ENCODE results near the gene PROSER2.

The PROSER2 gene

DNA sequence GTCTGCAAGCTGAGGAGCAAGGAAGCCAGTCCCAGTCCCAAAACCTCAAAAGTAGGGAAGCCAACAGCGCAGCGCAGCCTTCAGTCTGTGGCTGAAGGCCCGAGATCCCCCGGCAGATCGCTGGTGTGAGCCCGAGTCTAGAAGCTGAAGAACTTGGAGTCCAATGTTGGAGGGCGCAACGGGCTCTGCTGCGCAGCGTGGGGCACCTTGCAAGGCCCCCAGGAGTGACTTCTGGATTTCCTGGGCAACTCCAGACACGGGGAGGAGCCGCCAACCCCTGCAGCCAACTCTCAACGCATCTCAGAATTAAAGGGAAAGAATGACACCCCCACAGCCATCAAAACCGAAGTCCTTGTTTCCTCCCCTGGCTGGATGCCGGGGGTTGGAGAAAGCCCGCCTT is 18.8 kb upstream of the PROSER2 start:
- DNase-seq: no peak

DNA sequence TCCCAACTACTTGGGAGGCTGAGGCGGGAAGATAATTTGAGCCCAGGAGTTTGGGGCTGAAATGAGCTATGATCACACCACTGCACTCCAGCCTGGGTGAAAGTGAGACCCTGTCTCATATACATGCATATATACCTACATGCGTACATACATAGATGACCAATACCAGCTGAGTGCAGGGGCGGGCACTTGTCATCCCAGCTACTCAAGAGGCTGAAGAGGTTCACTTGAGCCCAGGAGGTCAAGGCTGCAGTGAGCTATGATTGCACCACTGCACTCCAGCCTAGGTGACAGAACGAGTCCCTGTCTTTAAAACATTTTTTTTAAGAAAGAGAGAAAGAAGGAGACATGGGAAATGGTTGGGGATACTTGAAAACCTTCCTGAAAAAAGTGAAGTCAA is 17.4 kb upstream of the PROSER2 start:
- DNase-seq: no peak

DNA sequence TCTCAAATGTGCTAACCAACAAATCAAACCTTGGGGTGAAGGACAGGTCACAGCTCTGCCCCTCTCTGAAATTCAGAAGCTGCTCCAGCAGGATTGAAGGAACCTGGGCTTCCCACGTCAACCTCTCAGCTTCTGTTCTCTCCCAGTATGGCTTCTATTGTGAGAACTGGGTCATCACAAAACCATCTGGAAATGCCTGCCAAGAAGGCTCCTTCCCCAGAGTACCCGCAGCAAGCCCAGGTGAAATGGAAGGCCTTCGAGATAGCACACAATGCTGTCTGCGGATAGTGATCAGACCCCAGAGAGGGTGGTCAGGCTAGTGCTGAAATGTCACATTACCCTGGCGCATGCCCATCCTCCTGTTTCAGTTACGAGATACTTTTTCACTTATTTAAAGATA is 16.4 kb upstream of the PROSER2 start:
- no peak for DNase-seq

DNA sequence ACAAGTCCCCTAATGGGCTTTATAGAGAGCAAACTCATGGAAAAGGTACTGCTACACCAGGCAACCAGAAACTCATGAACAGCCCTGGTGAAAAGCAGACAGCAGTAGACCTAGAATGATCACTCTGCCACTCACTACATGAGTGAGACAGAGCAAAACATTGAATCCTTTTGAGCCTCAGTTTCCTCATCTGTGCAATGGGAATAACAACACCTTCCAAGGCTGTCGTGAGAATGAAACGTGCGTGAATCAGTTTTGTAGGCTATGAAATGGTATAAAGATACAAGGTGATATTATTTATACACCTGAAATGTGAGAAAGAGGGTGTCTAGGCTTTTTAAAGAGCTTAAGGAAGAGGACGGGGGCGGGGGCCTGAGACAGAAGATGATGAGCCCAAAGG is 14.3 kb upstream of the PROSER2 start:
- DNase-seq: no peak

DNA sequence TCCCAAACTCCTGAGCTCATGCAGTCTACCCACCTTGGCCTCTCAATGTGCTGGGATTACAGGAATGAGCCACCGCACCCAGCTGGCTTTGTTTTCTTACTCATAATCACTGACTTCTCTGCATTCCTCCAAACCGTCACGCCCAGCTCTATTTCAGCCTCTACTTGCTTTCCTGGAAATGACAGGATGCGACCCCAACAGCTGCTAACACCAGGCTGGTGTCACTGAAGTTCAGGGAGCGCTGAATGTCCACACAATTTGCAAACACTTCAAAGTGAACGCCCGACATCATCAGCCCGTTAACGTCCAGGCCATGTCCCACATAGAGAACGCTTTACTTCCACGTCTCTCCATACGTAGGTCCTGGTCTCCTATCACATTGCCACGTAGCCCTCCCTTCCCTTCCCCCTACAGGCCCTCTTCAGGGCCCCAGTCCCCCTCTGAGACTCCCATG is 12.8 kb upstream of the PROSER2 start:
- no peak for DNase-seq

DNA sequence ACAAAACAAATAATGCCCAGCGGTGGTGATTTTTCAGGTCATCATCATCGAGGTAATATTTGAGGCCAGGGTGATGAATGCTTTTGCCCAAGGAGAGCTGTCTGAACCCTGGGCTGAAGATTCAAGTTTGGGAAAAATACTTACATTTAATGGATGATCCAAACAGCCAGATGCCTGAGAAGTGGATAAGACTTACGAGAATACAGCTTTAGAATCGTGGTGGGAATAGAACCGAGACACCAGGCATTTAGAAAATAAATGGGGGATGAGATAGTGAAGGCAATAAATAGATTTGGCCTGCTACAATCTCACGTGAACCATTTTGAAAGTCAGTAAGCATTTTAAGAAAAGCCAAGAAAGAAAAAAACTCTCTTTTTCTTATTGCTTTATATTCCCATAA is 12.2 kb upstream of the PROSER2 start:
- DNase-seq: no peak

DNA sequence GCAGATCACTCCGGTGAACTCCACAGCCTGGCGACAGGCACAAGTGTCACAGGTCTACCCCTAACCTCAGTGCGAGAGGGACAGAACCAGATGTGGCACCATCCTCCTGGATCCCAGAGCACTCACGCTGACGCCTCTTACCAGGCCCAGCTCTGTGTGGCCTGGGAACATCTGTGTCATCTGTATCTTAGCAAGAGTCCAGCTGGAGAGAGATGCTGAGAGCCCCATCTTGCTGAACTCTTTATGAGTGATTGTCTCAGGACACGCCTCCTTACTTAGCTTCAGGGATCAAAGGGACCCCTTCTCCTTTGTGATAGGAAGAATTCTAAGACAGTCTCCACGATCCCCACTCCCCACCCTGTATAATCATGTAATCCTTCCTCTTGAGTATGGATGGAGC is 10.0 kb upstream of the PROSER2 start:
- no peak for DNase-seq

DNA sequence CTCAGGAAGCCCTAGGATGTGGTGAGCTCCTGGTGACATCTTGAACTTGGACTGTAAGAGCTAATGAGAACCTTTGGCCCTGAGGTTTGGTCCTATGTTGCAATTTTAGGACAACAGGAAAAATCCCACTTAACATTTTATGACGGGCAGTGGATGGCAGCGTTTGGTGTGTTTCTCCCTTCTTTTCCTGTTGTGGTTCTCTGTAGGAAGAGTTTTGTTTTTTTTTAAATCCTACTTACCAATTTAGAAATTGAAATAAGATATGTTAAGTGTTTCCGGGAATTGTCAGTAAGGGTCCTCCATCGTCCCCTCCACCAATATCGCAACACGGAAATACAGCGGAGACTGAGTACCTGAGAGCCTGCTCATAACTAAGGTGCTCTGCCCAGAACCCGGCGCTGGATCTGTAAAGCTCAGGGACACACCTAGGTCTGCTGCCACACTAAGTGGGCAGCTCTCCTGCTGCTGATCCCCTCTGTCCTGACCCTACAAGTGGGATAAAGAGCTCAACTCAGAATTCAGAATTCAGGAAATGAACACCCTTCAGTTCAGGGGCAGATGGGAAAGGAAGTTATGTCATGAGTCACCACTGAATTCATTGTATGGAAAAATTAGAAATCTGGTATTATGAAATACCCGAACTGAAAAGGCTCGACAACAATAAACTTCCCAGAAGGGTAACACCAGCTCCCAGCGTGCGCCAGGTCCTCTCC is 9.1 kb upstream of the PROSER2 start:
- no peak for DNase-seq

DNA sequence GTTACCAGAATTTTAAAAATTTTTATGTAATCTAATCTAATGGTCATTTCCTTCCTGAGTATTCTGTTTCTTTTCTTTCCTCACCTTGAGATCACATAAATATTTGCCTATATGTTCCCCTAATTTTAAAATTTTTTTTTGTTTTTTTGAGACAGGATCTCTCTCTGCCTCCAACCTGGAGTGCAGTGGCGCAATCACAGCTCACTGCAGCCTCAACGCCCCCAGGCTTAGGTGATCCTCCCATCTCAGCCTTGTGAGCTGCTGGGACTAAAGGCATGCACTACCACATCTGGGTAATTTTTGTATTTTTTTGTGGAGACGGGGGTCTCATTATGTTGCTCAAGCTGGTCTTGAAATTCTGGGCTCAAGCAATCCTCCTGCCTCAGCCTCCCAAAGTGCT is 4.1 kb upstream of the PROSER2 start:
- no peak for DNase-seq

DNA sequence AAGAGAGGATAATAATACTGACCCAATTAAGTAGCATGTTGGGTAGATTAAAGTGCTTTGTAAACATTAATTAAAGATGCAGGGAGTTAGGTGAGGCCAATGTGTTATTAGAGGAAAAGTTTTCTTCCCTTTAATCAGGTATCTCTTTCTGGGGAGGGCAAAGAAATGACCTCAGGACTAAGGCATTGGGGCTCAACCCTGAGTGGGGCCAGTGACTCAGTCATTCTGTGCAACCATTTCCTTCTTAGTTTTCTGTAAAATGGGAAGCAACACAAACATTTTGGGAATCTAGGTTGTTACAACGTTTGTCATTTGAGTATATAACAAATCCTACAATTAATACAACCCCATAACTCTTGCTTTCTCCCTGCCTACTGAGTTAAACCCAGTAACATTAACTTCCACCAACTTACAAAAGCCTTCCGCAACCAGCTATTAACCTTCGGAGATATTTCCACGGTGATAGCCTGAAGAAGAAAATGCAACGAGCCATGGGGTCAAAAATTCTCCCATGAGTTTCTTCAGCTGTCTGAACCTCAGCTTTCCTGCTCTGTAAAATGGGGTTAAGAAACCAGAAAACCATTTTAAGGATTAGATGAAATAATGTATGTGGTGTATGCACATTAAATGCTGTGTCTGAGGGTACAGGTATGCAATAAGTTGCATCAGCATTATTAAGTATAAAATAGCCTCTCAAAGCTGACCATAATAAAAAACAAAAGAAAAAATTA is 965 bp upstream of the PROSER2 start:
- no peak for DNase-seq

DNA sequence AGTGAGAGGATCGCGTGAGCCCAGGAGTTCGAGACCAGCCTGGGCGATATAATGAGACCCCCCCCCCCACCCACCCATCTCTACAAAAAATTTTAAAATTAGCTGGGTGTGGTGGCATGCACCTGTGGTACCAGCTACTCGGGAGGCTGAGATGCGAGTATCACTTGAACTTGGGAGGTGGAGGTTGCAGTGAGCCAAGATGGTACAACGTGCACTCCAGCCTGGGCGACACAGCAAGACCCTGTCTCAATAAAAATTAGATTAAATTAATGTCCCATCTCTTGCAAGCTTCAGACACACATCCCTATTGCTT is 391 bp upstream of the PROSER2 start:
- DNase-seq: no peak

DNA sequence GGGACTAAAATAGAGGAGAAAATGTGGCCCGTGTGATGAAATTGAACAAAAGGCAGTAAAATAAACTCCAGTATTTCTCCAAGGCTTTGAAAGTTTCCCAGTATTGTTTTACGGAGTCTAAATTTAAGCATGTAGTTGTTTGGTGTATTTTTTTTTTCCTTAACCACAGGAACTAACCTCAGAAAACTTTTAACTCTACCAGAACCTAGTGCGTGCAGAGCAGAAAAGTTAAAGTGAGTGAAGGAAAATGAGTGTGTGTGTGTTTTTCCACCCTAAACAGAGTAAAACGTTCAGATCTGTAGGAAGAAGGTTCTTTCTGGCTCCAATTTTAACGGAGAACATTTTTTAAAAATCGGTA is 812 bp downstream of the PROSER2 start:
- DNase-seq: no peak

DNA sequence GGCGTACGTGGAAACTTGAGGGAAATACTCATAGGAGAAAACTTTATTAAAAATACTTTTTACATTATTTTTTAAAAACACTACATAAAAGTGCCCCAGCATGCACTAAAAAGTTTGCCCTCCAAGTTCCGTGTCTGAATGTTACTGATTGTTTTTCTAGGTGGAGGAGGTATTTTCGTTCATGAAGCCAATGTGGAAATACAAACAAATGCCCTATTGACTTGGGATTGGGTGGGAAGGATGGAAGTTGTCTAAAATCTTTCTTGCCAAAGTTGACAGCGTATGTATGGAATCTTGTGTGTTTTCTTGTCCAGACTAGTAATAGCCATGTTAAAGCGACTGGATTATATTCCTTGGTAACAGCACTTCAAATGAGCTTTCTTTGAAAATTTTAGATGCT is 1.2 kb downstream of the PROSER2 start:
- no peak for DNase-seq

DNA sequence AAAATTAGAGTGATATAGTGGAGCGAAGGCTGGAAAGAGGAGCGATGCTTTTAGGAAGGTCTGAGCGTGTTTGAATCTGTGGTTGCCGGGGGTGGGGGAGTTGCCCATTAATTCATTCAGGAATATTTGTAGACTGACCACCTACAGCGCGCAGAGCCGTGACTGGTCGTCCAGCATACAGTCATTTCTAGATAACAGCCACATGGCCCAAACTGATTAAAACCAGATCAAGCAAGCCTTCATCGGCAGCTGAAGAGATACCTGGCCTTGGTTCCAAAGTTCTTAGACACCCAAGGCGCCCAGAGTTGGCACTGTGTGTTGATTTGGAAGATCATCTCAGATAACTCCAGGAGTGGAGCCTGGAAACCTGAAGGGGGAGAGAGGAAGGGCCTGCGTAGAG is 1.7 kb downstream of the PROSER2 start:
- no peak for DNase-seq

DNA sequence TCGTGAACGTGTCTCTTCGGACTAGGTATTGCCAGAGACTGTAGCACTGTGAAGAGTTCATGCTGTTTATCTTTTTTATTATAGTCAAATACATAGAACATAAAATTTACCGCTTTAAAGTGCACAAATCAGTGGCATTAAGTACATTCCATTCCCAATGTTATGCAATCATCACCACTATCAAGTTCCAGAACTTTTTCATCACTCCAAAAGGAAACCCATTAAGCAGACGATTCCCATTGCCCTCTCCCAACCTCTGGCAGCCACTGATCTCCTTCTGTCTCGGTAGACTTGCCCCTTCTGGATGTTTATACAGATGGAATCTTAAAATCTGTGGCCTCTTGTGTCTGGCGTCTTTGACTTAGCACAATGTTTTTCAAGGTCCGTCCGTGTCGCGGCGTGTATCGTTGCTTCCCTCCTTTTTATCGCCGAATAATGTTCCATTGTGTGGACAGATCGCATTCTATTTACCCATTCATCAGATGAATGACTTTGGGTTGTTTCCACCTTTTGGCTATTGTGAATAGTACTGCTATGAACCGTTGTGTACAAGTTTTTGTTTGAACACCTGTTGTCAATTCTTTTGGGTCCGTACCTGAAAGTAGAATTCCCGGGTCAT is 2.7 kb downstream of the PROSER2 start:
- no peak for DNase-seq

DNA sequence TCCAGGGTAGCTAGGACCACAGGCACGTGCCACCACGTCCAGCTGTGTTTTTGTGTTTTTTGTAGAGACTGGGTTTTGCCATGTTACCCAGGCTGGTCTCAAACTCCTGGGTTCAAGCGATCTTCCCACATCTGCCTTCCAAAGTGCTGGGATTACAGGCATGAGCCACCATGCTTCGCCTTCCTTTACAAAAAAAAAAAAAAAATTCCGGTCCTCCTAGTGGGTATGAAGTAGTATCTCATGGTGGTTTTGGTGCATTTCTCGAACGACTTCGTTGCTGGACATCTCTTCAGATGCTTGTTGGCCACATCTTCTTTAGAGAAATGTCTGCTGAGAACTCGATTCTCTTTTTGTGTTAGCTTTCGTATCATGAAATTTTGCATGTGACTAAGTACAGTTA is 3.9 kb downstream of the PROSER2 start:
- no peak for DNase-seq

DNA sequence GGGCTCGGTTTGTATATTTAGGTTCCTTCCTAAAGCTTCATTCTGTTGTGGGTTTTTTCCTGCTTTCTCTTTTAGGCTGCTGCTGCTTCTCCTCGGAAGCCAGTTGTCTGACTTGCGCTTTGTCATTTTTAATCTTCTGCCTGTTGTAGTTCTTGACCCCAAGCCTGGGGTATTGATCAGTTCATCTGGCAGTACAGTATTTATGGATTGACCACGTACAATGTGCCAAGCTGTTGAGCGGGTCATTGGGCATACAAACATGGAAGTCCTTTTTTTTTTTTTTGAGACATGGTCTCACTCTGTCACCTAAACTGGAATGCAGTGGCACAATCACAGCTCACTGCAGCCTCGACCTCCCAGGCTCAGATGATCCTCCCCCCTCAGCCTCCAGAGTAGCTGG is 4.3 kb downstream of the PROSER2 start:
- no peak for DNase-seq

DNA sequence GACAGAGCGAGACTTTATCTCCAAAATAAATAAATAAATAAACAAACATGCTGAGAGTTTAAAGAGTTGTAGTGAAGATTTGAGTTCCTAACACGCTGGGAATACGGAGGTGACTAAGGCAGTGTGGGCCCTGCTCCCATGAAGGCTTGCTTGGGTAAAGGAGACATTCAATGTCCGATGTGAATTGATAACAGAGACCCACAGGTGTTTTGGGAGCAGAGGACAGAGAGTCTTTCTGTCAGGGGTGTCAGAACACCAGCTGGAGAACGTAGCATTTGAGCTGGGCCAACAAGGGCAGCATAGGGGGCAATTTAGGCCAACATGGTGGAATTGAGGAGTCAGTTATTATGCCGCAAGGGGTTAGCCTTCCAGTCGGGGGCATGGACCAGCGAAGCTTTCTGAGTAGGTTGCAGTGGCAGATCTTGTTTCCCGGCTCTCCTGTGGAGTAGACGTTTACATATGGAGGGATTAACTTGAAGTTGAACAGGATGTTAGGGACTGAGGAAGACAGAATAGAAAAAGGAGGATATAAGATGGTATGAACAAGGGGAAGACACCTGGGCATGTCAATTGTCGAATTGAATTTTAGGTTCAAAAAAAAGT is 5.6 kb downstream of the PROSER2 start:
- DNase-seq: no peak

DNA sequence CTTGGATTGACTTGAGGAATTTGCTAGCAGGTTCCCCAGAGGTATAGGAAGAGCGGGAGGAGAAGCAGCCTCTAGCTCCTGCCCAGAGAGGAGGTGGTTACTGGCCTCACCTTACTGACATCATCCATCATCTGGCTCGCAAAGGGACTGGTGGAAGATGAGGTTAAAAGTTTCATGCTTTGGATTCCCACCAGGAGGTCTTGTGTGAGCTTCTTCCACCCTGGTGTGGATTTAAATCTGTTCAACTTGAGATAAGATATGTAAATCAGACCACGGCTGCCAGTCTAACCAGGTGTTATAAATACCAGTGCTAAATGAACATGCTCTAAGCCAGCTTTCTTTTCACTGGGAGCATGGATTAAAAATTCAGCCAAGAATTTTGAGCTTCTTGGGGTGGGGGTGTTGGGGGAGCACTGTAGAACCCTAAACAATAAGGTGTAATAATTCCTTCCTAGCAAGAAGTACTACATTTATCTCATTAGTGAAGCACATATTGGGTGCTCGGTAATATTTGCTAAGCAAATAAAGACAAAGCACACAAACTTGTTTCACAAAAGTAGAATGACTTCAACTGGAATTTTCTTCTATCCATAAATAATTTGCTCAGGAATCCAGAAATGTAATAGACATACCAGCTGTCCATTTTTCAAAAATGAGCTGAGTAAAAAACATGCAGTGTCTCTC is 7.8 kb downstream of the PROSER2 start:
- no peak for DNase-seq

DNA sequence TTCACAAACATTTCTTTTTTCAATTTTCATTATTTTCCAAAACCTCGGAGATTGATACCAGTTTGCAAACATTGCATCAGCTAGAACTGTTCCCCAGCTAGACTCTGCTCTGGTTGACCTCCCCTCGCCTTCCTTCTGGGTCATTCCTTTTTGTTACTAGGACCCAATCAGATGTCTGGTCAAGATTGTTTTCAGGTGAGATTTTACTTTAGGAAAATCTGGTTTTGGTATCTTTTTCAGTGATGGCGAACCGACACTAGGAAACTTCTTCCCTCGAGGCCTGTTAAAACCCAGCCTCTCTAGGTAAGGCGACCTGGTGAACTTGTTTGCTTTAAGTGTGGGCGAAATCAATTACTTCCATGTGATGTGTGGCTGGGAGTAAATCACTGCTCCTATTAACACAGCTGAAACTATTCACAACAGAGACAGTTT is 8.4 kb downstream of the PROSER2 start:
- no peak for DNase-seq

DNA sequence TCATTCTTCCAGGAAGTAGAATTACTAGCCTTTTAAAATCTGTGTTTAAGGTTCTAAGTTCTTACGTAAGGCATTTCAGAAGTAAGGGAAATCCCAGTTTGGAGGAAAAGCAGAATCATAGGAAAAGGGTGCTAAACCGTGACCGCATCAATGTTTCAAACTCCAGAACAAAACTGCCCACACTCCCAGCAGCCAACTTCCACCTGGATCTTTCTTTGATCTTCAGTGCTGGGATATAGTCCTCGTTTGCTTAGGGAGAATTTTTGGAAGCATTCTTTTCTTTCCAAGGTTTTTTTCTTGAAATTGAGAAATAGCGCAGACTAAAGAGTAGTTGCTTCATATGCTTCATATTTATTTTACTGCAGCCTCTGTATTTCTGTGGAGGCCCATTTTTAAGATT is 8.9 kb downstream of the PROSER2 start:
- no peak for DNase-seq

DNA sequence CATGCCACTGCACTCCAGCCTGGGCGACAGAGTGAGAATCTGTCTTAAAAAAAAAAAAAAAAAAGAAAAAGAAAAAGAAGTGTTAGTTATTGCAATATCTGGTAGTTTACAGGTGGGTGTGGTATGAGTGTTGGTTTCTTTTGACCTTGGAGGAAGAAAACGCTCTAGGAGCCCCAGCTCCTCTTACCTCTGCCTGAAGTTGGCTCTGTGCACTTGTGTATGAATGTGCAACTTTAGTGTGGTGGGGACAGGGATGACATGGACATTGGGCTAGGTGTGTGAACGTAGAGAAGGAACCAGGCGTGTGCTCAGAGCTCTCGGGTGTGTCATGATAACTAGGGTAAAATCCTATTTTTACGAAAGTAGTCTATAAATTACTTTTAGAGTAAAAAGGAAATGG is 11.9 kb downstream of the PROSER2 start:
- DNase-seq: no peak

DNA sequence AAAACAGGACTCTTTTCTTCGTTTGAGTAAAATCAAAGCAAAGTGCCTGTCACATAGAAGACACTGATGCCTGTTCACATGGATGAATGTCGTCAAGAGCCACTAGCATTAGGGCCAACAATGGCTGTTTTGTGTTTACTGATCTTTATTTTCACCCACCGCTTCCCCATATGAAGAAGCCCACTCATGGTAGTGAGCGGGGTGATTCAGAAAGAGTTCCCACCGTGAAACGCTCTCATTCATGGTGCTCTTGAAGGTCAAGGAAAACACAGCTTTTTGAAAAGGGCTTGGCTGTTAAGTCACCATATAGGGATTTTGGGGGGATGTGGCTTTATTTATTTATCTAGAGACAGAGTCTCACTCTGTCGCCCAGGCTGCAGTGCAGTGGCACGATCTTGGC is 12.5 kb downstream of the PROSER2 start:
- DNase-seq: no peak
